ENCODE measurements around the gene PLK4. TPM values are rescaled to one million over a fixed set of nuclear protein-coding genes. Genes with fewer than 3 reads are reported as not detected.

The PLK4 gene
- total RNA-seq, 4 donors from 2014 or later = 0.78 to 1.7 (median 1.2) TPM

DNA sequence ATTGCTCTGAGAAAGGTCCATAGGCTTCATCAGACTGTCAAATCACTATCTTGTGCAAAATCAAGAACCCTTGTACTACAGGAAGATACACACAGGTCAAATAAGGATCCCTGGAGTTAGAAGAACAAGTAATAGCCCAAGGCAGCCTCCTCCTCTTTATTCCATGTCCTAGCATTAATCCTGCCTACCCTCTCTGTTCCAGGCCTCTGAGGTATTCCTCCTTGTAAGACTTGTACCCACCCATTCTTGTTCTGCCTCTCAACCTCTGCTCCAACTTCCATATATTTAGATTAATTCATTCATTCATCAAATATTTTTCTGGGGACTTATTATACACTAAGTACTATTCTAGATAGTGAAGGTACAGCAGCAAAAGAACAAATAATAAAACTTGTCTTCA is 10.4 kb upstream of the PLK4 start:
- Histone ChIP-seq H3K9me3 (no peaks in the 10 kb centered on the region), H3K4me3 (no peak overlapping the region), H3K27me3 (no peaks in the 10 kb centered on the region), H3K27ac (replicated peaks in 1 of 4) (peak overlapping the region in 1 of 4 donors; percentile 26), H3K4me1 (peaks cover 7 to 14% (median 11%) of the 10 kb centered on the region in 4 donors), H3K36me3 (no peaks in the 10 kb centered on the region)
- intact Hi-C loops (cut with DNase I) = loop anchor here (10.0 kb wide), 1 partner anchor 85 kb away; the partner anchor contains the start of gene HSPA4L
- DNase-seq (ENCODE audit: extremely low spot score) = no peak
- TF ChIP-seq EP300 (IDR thresholded peaks at IDR 0.05) (no peak), POLR2AphosphoS5 (IDR thresholded peaks at IDR 0.05) (no peak)
- TF ChIP-seq, protein P1, sequence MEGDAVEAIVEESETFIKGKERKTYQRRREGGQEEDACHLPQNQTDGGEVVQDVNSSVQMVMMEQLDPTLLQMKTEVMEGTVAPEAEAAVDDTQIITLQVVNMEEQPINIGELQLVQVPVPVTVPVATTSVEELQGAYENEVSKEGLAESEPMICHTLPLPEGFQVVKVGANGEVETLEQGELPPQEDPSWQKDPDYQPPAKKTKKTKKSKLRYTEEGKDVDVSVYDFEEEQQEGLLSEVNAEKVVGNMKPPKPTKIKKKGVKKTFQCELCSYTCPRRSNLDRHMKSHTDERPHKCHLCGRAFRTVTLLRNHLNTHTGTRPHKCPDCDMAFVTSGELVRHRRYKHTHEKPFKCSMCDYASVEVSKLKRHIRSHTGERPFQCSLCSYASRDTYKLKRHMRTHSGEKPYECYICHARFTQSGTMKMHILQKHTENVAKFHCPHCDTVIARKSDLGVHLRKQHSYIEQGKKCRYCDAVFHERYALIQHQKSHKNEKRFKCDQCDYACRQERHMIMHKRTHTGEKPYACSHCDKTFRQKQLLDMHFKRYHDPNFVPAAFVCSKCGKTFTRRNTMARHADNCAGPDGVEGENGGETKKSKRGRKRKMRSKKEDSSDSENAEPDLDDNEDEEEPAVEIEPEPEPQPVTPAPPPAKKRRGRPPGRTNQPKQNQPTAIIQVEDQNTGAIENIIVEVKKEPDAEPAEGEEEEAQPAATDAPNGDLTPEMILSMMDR (IDR thresholded peaks at IDR 0.05) = no peak

DNA sequence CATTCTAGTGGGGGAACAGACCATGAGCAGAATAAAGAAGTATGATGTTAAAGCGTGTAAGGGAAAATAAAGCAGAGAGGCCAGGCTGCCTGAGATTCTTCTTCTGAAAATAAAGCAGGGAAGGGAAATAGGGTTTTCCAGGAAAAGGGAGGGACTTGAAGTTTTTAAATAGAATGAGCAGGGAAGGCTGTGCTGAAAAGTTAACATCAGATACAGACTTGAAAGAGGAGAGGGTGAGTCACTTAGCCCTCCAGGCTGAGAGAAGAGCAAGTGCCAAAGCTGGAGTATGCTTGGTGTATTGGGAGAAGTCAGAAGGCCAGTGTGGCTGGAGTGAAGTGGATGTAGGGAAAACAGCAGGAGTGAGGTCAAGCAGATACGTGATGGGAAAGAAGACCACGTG is 10.0 kb upstream of the PLK4 start:
- DNase-seq (ENCODE audit: extremely low spot score) = no peak
- no peaks in the 10 kb centered on the region for H3K27me3 ChIP-seq
- 18% methylated on average over 3 of the region's 3 CpGs for WGBS
- H3K9me3 ChIP-seq = no peaks in the 10 kb centered on the region
- no peaks in the 10 kb centered on the region for H3K36me3 ChIP-seq
- H3K4me3 ChIP-seq = no peak overlapping the region
- H3K4me1 ChIP-seq = peaks cover 7 to 14% (median 11%) of the 10 kb centered on the region in 4 donors
- H3K27ac ChIP-seq (replicated peaks in 1 of 4) = peak overlapping the region in 1 of 4 donors; percentile 26
- intact Hi-C loops (cut with DNase I) = loop anchor here (10.0 kb wide), 1 partner anchor 86 kb away; the partner anchor contains the start of gene HSPA4L
- TF ChIP-seq POLR2A (IDR thresholded peaks at IDR 0.05; ENCODE audit: low read depth) (no peak), EP300 (IDR thresholded peaks at IDR 0.05) (no peak), POLR2AphosphoS5 (IDR thresholded peaks at IDR 0.05) (no peak)
- TF ChIP-seq, protein P1 (IDR thresholded peaks at IDR 0.05) = no peak

DNA sequence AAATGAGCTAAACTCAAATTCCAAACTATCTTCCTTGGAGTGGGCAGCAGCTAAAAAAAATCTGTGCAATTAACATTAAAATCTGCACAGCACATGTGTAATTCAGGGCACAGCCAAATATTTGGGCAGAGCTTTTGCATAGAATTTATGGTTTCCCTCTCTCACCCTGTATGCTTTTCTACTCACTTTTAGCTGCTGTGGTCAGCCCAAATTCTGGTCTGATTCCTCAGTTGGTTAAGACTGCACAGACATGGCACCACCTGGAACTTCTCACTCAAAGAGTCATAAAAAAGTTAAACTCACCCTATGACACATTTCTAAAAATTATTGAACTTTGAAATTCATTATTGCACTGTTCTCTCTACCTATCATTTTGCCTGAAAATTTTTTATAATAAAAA is 4.9 kb upstream of the PLK4 start:
- no peak for TF ChIP-seq POLR2AphosphoS5 (IDR thresholded peaks at IDR 0.05)
- no peak for TF ChIP-seq POLR2A (IDR thresholded peaks at IDR 0.05; ENCODE audit: low read depth)
- no peak for TF ChIP-seq EP300 (IDR thresholded peaks at IDR 0.05)
- TF ChIP-seq, protein P1 (IDR thresholded peaks at IDR 0.05) = no peak
- intact Hi-C loops (cut with DNase I) = loop anchor here (10.0 kb wide), 1 partner anchor 91 kb away; the partner anchor contains the start of gene HSPA4L
- Histone ChIP-seq H3K27ac (replicated peaks in 1 of 4) (no peak overlapping the region), H3K9me3 (no peaks in the 10 kb centered on the region), H3K4me3 (no peak overlapping the region), H3K4me1 (peaks cover 7 to 10% (median 9%) of the 10 kb centered on the region in 4 donors), H3K27me3 (no peaks in the 10 kb centered on the region), H3K36me3 (no peaks in the 10 kb centered on the region)
- no peak for DNase-seq (ENCODE audit: extremely low spot score)

DNA sequence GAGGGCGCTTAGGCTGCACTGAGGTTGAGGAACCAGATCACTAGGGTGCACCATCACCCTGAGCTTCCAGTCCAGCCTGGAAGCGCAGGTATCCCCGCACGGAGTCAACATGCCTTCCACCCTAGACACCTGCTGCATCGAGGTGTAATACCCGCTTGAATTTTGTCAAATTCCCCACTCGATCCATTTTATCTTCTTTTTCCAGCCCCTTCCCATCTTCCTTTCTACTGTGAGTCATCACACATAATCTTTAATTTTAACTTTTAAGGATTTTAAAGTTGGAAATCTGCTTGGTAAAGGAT is 821 bp downstream of the PLK4 start:
- TF ChIP-seq POLR2AphosphoS5 (IDR thresholded peaks at IDR 0.05) = no peak
- TF ChIP-seq, protein P1 (IDR thresholded peaks at IDR 0.05) = no peak
- no peak for TF ChIP-seq EP300 (IDR thresholded peaks at IDR 0.05)
- no peak for TF ChIP-seq POLR2A (IDR thresholded peaks at IDR 0.05; ENCODE audit: low read depth)
- WGBS = 4% methylated on average over 7 of the region's 7 CpGs
- Histone ChIP-seq H3K27ac (replicated peaks in 1 of 4) (no peak overlapping the region), H3K9me3 (no peaks in the 10 kb centered on the region), H3K36me3 (no peaks in the 10 kb centered on the region), H3K27me3 (no peaks in the 10 kb centered on the region), H3K4me3 (peak overlapping the region; percentile 70 to 93 (median 82)), H3K4me1 (peaks cover 9 to 16% (median 14%) of the 10 kb centered on the region in 4 donors)
- DNase-seq (ENCODE audit: extremely low spot score) = no peak
- intact Hi-C loops (cut with DNase I) = loop anchor here (10.0 kb wide), 1 partner anchor 183 kb away; the partner anchor contains the start of gene LARP1B

DNA sequence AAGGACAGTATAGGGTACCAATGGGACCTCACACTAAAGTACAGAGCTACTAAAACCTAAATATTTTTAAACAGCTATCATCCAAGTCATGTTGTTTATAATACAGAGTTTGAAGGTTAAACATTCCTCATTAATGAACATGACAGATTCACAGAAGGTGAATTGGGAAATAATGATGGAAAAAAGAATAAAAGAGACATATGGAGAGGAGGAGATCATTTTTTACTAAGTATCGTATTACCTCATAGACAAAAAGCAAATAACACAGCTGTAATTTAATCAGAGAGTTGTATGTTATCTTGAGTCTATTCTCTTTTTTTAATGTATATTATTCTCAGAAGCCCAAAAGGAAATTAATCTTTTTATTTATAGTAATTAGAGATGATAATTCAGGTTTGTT is 7.9 kb downstream of the PLK4 start:
- no peak overlapping the region for H3K27ac ChIP-seq (replicated peaks in 1 of 4)
- TF ChIP-seq EP300 (IDR thresholded peaks at IDR 0.05) (no peak), POLR2A (IDR thresholded peaks at IDR 0.05; ENCODE audit: low read depth) (no peak), POLR2AphosphoS5 (IDR thresholded peaks at IDR 0.05) (no peak)
- TF ChIP-seq, protein P1 (IDR thresholded peaks at IDR 0.05) = no peak
- no peaks in the 10 kb centered on the region for H3K27me3 ChIP-seq
- no peaks in the 10 kb centered on the region for H3K9me3 ChIP-seq
- 63% methylated on average over 1 of the region's 1 CpG for WGBS
- intact Hi-C loops (cut with DNase I) = loop anchor here (10.0 kb wide), 1 partner anchor 176 kb away; the partner anchor contains the start of gene LARP1B
- no peaks in the 10 kb centered on the region for H3K4me1 ChIP-seq
- no peak overlapping the region for H3K4me3 ChIP-seq
- H3K36me3 ChIP-seq = no peaks in the 10 kb centered on the region
- DNase-seq (ENCODE audit: extremely low spot score) = no peak

Data from esophagus muscularis mucosa (tissue), 4 donors.